GM12891 (cell line): ENCODE data around the gene S100A6.

Experiments
- POLR2A ChIP-seq: IDR thresholded peaks from 2 replicates; pipeline ENCODE4 v1.6.1; 2011; ENCODE audit warnings: low read depth, low read length, control low read depth
- TAF1 ChIP-seq: IDR thresholded peaks from 2 replicates; pipeline ENCODE4 v1.6.1; 2011; ENCODE audit warnings: low read depth, low read length, control low read depth

- no peak for TF ChIP-seq POLR2A
- TF ChIP-seq TAF1: no peak
Measured at GRCh38 chr1:153537376-153537730, 1.6 kb upstream of the S100A6 start.
